B cell (primary cell): ENCODE measurements around the gene ANKRD44.

Experiments used
- EZH2 ChIP-seq: IDR thresholded peaks from 2 replicates; pipeline ENCODE4 v1.6.1; 2012; ENCODE audit warnings: borderline replicate concordance, low read depth, mild to moderate bottlenecking, moderate library complexity, low read length; ENCODE audit not compliant: insufficient read depth, poor library complexity, severe bottlenecking
- TF ChIP-seq, protein P1 (sequence below): fragments of 200-600 bp; IDR thresholded peaks from one replicate; pipeline ENCODE4 v1.8.0; 2022; ENCODE audit warnings: antibody characterized with exemption, mild to moderate bottlenecking

DNA sequence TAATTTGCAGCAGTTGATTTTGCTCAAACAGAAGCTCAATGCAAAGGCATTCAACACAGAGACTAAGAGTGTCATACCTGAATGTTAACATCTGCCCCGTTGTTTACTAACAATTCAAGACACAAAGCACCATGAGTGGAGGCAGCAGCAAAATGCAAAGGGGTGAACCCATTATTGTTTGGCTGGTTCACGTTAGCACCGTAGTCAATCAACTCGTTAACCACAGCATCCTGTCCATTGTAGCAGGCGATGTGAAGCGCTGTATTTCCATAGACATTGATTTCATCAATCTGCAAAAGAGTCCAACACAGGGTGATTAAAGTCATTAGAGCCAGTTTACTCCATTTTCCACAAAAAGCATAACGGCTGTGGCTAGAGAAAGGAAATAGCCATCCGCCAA lies 189.3 kb downstream of the ANKRD44 start:
- TF ChIP-seq, protein P1, sequence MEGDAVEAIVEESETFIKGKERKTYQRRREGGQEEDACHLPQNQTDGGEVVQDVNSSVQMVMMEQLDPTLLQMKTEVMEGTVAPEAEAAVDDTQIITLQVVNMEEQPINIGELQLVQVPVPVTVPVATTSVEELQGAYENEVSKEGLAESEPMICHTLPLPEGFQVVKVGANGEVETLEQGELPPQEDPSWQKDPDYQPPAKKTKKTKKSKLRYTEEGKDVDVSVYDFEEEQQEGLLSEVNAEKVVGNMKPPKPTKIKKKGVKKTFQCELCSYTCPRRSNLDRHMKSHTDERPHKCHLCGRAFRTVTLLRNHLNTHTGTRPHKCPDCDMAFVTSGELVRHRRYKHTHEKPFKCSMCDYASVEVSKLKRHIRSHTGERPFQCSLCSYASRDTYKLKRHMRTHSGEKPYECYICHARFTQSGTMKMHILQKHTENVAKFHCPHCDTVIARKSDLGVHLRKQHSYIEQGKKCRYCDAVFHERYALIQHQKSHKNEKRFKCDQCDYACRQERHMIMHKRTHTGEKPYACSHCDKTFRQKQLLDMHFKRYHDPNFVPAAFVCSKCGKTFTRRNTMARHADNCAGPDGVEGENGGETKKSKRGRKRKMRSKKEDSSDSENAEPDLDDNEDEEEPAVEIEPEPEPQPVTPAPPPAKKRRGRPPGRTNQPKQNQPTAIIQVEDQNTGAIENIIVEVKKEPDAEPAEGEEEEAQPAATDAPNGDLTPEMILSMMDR = no peak
- TF ChIP-seq EZH2 = no peak
